T-helper 17 cell (primary cell): ENCODE measurements around the gene SURF1. TPM values are rescaled to one million over a fixed set of nuclear protein-coding genes. Genes with fewer than 3 reads are reported as not detected.

ENCODE experiments used
- ATAC-seq: fragments of 150-1000 bp; cut with Tn5 transposase; 2 replicates; pipeline ENCODE4 v1.10.0; 2021; ENCODE audit warnings: mild to moderate bottlenecking, moderate library complexity
- DNase-seq, 3 donors: peaks; one replicate each; pipeline versions ENCODE4 v3.0.0 to v3.0.0-alpha.2; 2020 to 2021
- H3K9me3 ChIP-seq: one replicate; pipeline ENCODE4 v1.7.0; 2013; ENCODE audit warnings: low read length, mild to moderate bottlenecking; ENCODE audit not compliant: control insufficient read depth, poor library complexity, severe bottlenecking
- H3K27ac Mint-ChIP-seq: one replicate; pipeline ENCODE4 v1.8.0; 2022; ENCODE audit warnings: mild to moderate bottlenecking, moderate library complexity, mixed read lengths
- H3K27me3 Mint-ChIP-seq: one replicate; pipeline ENCODE4 v1.8.0; 2022; ENCODE audit warnings: mixed read lengths
- H3K36me3 Mint-ChIP-seq: one replicate; pipeline ENCODE4 v1.8.0; 2022; ENCODE audit warnings: low read depth, mixed read lengths
- H3K4me1 Mint-ChIP-seq: one replicate; pipeline ENCODE4 v1.8.0; 2022; ENCODE audit warnings: mild to moderate bottlenecking, mixed read lengths
- H3K4me3 Mint-ChIP-seq: one replicate; pipeline ENCODE4 v1.8.0; 2022; ENCODE audit warnings: mild to moderate bottlenecking, moderate library complexity, mixed read lengths
- total RNA-seq, 4 donors: library from RNA in 2 of 4; stranded (reverse) in 2 of 4; gene quantifications; one replicate each; pipeline ENCODE4 v1.2.3 and lab custom pipeline; 2022 to 2026

SURF1 gene
- total RNA-seq, 2 donors from 2014 or later = 34.9 to 46.9 TPM

DNA sequence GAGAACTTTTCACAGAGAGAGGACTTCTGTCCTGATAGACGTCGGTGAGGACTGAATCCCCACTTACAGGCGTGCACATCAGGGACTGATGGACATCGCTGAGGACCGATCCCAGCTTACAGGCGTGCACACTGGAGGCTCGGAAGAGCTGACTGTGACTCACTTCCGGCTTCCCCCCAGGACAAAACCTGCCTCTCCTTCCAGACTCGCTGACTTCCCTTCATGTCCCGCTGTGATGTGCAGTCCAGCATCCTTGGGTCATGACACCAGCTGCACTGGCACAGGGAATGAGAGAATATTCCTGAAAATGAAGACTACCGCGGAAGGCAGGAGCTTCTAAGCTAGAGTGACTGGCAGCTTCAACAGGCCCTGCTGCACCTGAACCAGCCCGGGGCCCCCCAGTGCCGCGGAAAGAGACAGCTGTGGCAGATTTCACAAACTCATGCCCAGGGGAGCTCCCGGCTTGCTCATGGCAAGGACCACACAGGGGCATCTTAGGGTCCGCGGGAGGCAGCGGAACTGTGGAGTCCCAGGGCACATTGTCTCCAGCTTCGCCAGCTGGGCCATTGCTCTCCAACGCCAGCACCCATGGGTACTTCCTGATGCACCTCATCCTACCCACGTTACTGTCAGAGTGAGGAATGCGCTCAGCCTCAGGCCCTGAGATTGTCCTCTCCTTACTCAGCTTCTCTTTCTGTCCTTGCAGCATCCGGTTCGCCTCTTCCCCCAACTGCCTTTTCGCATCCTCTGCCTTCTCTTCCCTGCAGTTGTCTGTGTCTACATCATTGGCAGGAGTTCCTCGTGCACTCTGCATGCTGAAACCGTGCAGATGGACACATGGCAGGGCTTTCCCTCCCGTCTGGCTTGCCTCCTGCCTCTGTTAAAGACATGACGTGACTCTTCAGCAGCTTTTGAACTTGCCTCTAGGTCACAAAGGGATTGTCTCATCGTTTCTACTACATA is 49.8 kb downstream of the SURF1 start:
- ATAC-seq = no peak

GRCh38 chr9:133305731-133306130 is 50.6 kb downstream of the SURF1 start:
- no peak overlapping the region for H3K27ac Mint-ChIP-seq
- DNase-seq = no peak
- no peak for ATAC-seq
- H3K36me3 Mint-ChIP-seq = peaks cover 2% of the 10 kb centered on the region
- no peaks in the 10 kb centered on the region for H3K9me3 ChIP-seq
- no peak overlapping the region for H3K4me3 Mint-ChIP-seq
- no peaks in the 10 kb centered on the region for H3K4me1 Mint-ChIP-seq
- H3K27me3 Mint-ChIP-seq = peaks cover 44% of the 10 kb centered on the region

More for the DNA sequence above, 49.8 kb downstream of the SURF1 start:
- no peak for DNase-seq
- no peak overlapping the region for H3K4me3 Mint-ChIP-seq
- H3K27me3 Mint-ChIP-seq = peaks cover 44% of the 10 kb centered on the region
- peaks cover 2% of the 10 kb centered on the region for H3K36me3 Mint-ChIP-seq
- H3K9me3 ChIP-seq = no peaks in the 10 kb centered on the region
- no peak overlapping the region for H3K27ac Mint-ChIP-seq
- H3K4me1 Mint-ChIP-seq = no peaks in the 10 kb centered on the region

GRCh38 chr9:133304477-133305377 is 51.6 kb downstream of the SURF1 start:
- no peaks in the 10 kb centered on the region for H3K4me1 Mint-ChIP-seq
- no peak for DNase-seq

GRCh38 chr9:133304158-133304470 is 52.2 kb downstream of the SURF1 start:
- no peaks in the 10 kb centered on the region for H3K9me3 ChIP-seq
- ATAC-seq = no peak
- H3K4me3 Mint-ChIP-seq = no peak overlapping the region
- H3K4me1 Mint-ChIP-seq = no peaks in the 10 kb centered on the region
- peaks cover 34% of the 10 kb centered on the region for H3K27me3 Mint-ChIP-seq
- H3K27ac Mint-ChIP-seq = no peak overlapping the region
- peaks cover 2% of the 10 kb centered on the region for H3K36me3 Mint-ChIP-seq
- no peak for DNase-seq

More at GRCh38 chr9:133304477-133305377, 51.6 kb downstream of the SURF1 start:
- H3K36me3 Mint-ChIP-seq = peaks cover 2% of the 10 kb centered on the region
- no peak overlapping the region for H3K4me3 Mint-ChIP-seq
- ATAC-seq = no peak
- no peak overlapping the region for H3K27ac Mint-ChIP-seq
- H3K9me3 ChIP-seq = no peaks in the 10 kb centered on the region
- H3K27me3 Mint-ChIP-seq = peaks cover 40% of the 10 kb centered on the region

DNA sequence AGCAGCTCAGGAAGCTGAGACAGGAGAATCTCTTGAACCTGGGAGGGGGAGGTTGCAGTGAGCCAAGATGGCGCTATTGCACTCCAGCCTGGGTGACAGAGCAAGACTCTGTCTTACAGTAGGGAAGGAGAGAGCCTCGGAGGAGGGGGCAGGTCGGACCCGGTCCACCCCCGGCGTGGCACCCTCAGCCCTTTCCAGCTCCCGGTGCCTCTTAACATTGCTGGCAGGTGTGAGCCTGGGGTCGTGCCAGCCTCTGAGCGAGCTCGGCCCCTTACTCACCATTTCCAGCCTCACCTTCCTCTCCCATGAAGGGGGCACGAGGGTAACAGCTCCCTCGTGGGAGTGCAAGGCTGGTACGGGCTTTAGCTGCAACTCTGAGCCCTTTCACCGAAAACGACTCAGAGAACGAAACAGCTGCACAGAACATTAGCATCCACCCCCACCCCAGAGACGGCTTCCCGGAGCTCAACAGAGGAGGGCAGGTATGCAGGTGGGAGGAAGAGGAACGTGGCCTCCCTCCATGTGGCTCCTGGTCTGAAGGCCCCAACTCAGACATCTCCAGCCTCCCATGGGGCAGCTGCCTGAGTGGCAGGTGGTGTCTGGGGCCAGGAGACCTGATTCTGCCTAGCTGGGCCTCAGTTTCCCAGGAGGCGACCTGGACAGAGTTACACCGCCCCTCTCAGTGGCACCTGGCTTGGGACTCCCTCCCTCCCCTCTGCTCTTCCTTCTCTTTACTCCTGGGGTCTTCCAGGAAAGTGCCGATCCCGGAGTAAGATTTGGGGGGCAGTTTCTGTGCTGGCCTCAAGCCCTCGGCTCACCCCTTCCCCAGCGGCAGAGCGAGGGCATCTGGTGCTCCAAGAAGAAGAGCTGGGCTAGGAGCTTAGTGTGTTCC is 52.8 kb downstream of the SURF1 start:
- ATAC-seq (no peak), DNase-seq (no peak)
- no peak overlapping the region for H3K4me3 Mint-ChIP-seq
- H3K9me3 ChIP-seq = no peaks in the 10 kb centered on the region
- H3K36me3 Mint-ChIP-seq = no peaks in the 10 kb centered on the region
- no peak overlapping the region for H3K27ac Mint-ChIP-seq
- H3K4me1 Mint-ChIP-seq = no peaks in the 10 kb centered on the region
- peaks cover 31% of the 10 kb centered on the region for H3K27me3 Mint-ChIP-seq

Other genes with a start within 250 kb of the SURF1 start
- 100 to 1,000 TPM; 150 to 236 TPM for gene RALGDS, start 235.2 kb downstream of the SURF1 start, total RNA-seq
- gene GBGT1, start 192.6 kb downstream of the SURF1 start, total RNA-seq = 1 to 10 TPM; 2.2 to 2.3 TPM
- gene OBP2B, start 147.2 kb downstream of the SURF1 start, total RNA-seq = not detected
- 1 to 10 TPM; 2.1 to 3.8 TPM for gene ABO, start 81.3 kb downstream of the SURF1 start, total RNA-seq
- 10 to 100 TPM; 13.6 to 14.0 TPM for gene SURF6, start 20.3 kb downstream of the SURF1 start, total RNA-seq
- 10 to 100 TPM; 23.4 to 23.6 TPM for gene MED22, start 8.4 kb downstream of the SURF1 start, total RNA-seq
- 1,000 to 10,000 TPM; 2,417 to 2,552 TPM for gene RPL7A, start 8.3 kb downstream of the SURF1 start, total RNA-seq
- 10 to 100 TPM; 14.1 to 16.0 TPM for gene SURF2, start 63 bp upstream of the SURF1 start, total RNA-seq
- 100 to 1,000 TPM; 116 to 124 TPM for gene SURF4, start 19.6 kb upstream of the SURF1 start, total RNA-seq
- under 1 TPM; 0.72 to 0.81 TPM for gene STKLD1, start 19.9 kb upstream of the SURF1 start, total RNA-seq
- gene REXO4, start 61.5 kb upstream of the SURF1 start, total RNA-seq = 10 to 100 TPM; 17.0 to 23.4 TPM
- 1 to 10 TPM; 1.1 to 1.9 TPM for gene ADAMTS13, start 65.9 kb upstream of the SURF1 start, total RNA-seq
- gene CACFD1, start 103.5 kb upstream of the SURF1 start, total RNA-seq = 1 to 10 TPM; 1.4 to 3.8 TPM
- gene SLC2A6, start 122.6 kb upstream of the SURF1 start, total RNA-seq = 1 to 10 TPM; 1.5 to 3.4 TPM
- gene MYMK, start 168.5 kb upstream of the SURF1 start, total RNA-seq = not detected
- not detected for gene ADAMTSL2, start 178.2 kb upstream of the SURF1 start, total RNA-seq